NCI-H2171 treated with DMSO at 0.1 percent for 48 hours (cell line): ENCODE measurements around the gene R3HDM1.
"Not testable (repeated sequence)": the region's sequence is repeated elsewhere in the genome, so short reads cannot be mapped to it uniquely, and the experiment has no call there.

Source experiments
- DNase-seq: peaks from one replicate; lab custom pipeline; 2025; lab: John Stamatoyannopoulos, UW

R3HDM1 gene

DNA sequence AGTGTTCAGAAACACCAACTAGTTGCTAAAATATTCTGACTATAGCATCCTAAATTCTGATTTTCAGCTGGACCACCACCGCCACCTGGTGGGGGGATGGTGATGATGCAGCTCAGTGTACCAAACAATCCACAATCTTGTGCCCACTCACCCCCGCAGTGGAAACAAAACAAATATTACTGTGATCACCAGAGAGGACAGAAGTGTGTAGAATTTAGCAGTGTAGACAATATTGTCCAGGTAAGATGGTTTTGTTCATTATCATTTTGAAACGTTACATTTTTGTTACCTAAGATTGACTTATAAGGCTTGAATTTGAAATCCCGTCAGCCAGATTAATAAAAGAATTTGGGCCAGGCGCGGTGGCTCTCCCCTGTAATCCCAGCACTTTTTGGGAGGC, 178.7 kb downstream of the R3HDM1 start:
- DNase-seq: no peak

DNA sequence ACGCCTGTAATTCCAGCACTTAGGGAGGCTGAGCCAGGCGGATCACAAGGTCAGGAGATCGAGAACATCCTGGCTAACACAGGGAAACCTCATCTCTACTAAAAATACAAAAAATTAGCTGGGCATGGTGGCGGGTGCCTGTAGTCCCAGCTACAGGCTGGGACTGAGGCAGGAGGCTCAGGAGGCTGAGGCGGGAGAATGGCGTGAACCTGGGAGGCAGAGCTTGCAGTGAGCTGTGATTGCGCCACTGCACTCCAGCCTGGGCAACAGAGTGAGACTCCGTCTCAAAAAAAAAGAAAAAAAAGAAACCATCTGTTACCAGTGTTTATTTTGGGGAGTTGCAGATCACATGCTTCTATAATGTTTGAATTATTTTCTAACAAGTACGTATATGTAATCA, 183.8 kb downstream of the R3HDM1 start:
- not testable (repeated sequence) for DNase-seq

DNA sequence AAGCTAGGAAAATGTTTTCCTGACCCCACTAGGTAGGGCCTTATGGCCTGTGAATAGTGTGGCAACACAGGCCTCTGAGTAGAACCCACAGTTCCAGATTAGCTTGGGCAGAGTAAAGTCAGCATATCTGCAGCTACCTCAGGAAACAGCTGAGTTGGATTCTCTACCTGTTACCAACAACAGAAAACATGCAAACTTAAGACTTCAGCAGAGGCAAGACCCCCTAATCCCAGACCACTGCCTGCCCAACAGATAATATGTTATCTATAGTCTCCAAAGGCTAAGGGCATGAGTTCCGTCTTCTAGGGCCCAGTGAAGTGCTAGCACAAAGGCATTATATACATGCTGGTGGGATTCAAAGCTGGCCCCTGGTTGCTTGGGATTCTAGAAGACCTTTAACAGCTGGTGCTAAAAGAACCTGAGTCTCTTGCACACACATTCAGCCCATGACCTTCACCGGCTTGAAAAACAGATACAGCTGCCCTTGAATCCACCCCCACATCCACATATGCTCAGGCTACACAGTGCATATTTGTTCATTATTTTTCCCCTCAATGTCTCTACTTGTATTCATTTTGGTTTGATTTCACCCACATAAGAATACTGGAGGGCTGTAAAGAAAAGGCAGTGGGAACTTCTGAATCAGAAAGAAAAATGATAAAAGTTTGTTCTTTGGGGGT, 196.9 kb downstream of the R3HDM1 start:
- DNase-seq: peak; percentile 16

DNA sequence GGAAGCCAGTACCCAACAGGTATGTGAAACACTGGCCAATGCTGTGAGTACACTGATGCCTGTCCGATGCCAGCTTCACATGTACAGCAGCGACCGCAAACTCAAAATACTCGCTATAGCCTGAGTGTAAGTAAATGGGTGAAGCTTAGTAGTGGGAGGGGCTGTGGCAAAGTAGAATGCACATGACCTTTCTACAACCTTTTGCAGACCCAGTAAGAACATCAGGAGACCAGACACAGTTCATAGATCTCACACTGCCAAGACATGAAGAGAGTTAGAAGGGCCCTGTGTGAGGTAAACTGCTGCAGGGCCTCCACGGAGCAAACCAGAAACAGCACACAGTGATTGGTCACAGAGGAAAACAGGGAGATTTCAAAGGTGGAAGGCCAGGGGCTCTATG, 201.3 kb downstream of the R3HDM1 start:
- DNase-seq: no peak

DNA sequence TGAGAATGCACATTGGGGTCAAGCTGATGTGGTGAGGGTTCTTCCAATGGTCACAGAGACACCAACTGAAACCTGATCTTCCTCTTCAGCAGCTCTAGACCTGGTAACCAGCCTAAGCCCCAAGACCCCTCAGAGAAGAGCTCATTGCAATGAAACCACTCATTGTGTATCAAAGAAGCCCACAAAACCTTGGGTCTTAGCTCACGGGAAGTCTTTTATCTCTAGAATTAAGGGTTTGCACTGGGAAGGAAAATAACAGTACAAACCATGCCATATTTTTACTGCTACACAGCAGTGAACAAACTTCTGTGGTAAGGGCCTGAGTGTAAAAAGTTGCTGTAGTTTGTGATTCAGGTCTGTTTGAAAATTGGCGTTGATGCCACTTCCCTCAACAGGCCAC, 201.8 kb downstream of the R3HDM1 start:
- DNase-seq: no peak

DNA sequence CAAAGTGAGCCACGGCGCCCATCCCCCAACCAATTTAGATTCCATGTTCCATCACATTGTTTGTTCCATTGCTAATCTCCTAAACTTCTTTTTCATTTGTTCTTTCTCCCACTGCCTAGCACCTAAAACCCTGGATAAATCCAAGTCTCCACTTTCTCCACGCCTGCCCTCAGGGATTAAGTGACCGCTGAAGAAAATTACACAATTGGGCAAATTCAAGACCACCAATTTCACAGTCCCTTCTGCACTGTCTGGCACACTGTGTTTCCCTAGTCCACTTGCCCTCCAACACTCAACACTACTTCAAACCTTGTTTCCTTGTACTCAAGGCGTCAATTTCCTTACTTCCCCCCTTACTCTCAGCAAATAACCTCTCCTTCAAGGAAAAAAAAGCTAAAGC, 205.3 kb downstream of the R3HDM1 start:
- no peak for DNase-seq

DNA sequence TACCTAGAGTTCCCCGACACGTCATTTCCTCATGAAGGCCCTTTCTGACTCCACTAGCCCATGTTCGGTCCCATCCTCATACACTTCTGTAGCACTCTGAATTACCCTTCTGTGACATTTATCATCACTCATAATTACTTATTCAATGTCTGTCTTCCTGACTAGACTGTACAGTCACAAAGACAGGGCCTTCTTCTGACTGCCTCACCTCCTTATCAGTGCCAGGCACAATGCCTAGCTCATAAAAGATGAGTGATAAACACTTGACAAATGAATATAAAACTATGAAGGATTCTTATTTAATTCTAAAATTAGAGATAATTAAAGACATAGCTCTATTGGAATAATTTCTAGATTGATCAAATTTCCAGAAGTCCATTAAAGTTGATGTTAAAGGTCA, 208.9 kb downstream of the R3HDM1 start:
- no peak for DNase-seq

DNA sequence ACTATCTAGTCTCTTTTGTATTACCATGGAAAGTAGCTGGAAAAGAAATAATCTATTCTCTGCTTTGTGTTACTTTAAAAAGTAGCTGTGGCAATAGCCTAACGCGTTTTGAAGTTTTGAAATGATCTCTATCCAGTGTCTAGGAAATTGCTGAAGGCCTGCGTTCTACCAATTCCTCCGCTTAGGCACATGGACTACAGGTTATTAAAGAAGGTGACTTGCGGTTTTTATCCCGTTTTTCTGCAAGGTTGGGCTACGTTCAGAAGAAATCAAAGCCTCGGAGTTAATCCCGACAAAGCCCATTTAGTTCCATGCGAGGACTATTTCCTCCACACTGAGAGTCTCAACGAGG, 209.7 kb downstream of the R3HDM1 start:
- DNase-seq: no peak

DNA sequence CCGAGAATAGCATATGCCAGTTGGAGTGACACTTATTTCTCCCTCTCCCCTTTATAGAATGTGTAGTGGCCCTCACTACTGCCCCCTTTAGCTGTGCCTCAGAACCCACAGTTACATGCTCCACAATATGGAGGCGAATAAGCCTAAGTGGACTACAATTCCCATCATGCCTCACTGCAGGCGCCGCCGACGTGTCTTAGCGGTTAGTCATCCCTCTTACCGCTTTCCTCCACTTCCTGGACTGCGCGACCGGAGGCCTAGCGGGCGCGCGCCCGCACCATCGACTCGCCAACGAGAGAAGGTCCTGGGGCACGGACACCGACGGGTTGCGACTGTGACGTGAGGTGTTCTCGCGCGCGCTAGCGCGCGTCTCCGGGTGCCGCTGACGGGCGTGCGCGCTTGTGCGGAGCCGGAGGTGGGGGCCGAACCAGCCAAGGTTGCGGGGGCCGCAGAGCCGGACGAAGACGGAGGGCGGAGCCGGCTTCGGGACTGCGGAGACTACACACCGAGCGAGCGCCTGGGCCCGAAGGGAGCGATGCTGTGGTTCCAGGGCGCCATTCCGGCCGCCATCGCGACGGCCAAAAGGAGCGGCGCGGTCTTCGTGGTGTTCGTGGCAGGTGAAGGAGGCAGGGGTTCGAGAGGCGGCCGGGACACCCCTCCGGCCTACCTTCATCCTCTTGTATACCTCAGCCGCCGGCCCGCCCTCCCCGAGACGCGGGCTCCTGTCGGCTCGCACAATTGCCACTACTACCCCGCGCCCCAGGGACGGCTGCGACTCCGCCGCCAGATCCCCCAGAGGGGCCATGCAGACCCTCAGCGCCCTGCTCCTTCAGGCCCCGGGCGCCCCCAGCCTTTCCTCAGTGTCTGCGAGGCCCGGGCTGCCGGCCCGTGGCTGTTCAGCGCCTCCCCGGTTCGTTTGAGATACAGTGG, 210.4 kb downstream of the R3HDM1 start, which contains the start of gene UBXN4:
TSS of gene UBXN4 (plus strand) at position 461 of the 930 bp plus-strand sequence. CDS start at position 536, 75 bp downstream.
- DNase-seq: peak; percentile 99

DNA sequence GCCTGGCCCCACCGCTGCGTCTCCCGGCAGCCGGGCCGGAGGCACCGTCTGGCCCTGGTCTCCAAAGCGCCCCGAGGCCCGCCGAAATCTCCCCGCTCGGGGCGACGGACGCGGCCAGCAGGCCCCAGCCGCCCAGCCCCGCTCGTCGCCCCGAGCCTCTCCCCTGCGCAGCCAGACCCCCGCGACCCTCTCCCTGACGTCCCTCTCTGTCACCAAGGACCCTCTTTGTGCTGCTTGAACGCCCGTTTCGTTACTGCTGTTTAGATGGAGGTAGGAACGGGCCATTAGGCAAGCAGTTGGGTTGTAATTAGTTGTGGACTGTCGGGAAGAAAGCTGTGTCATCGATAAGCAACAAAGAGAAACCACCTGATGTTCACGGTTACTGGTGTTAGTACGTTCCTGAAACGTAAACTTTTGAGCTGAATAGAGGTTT, 211.1 kb downstream of the R3HDM1 start:
- peak; percentile 66 for DNase-seq

DNA sequence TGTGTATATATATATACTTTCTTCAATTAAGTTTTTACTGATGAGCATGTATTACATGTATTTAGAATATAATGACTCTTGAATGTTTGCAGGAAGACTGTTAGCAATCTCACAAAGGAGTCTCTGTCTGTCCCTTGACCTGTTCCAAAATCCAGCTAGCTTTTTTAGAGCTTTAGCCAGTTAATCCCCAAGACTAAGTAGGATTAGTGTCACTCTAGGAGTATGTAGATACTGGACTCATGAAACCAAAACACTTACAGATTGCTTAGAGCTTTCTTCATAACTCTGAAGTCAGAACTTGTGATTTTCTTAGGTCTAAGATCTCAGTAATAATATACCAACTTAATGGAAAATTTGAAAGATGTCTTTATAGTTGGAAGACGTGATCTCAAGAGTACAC, 212.6 kb downstream of the R3HDM1 start:
- no peak for DNase-seq

DNA sequence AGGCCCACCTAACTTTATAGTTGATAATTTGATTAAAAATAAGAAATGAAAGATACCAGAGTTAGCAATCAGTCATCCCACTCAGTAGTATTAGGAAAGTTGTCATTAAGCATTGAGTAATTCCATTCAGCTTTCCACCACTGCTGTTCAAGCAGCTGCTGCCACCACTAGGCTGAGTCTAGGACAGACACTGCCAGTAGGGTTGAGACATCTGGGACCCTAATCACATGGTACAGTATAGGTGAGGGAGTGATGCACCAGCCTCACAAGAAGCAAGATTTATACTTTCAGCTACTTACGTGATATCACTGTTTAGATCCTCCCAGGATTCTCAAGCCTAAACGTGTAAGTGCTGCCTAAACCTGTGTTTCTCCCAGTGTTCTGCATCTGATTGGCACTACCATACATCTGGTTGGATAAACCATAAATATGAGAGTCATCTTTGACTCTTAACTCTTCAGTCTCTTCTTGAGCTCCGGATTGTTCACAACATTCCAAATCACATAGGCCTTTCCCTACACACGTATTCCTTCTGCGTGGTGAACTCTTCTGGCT, 213.6 kb downstream of the R3HDM1 start:
- peak; percentile 49 for DNase-seq

DNA sequence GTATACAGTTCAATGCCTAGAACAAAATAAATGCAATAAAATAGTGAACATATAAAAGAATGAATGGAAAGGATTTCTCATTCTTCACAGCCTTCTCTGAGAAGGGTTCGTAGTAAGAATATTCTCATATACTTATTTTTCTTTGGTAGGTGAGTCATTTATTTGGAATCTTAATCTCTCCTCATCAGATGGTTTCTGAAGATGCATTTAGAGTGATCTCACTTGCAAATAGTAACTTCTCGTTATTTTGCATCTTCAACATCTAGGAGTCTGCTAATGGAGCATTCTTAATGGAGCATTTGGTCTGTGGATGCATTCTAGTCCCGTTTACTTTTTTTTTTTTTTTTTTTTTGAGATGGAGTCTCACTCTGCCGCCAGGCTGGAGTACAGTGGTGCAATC, 214.3 kb downstream of the R3HDM1 start:
- no peak for DNase-seq

DNA sequence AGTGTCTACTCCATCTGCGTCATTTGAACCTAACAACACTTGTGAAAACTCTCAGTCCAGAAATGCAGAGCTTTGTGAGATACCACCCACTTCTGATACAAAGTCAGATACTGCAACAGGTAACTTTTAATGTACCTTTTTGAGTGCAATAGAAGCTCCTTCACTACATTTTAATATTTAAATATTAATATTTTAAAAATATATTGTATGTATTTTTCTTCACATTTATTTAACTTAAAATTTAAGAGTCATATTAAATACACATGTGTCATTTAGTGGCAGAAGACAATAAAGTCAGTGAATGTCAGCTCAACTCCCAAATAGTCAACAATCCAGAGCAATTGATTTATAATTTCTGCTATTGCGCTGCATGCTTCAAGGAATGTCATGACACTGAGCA, 224.3 kb downstream of the R3HDM1 start:
- DNase-seq: no peak

DNA sequence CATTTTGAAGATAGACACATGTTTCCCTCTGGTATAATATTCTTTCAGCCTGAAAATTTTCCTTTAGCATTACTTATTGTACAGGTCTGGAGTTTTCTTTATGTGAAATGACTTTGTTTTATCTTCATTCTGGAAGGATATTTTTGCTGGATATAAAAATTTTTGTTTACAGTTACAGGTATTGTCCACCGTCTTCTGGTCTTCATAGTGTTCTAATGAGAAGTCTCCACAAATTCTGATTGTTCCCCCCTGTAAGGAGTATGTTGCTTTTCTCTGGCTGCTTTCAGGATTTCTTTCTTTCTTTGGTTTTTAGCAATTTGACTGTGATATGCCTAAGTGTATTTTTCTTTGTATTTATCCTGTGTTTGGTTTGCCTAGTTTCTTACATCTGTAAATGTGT, 225.4 kb downstream of the R3HDM1 start:
- no peak for DNase-seq

DNA sequence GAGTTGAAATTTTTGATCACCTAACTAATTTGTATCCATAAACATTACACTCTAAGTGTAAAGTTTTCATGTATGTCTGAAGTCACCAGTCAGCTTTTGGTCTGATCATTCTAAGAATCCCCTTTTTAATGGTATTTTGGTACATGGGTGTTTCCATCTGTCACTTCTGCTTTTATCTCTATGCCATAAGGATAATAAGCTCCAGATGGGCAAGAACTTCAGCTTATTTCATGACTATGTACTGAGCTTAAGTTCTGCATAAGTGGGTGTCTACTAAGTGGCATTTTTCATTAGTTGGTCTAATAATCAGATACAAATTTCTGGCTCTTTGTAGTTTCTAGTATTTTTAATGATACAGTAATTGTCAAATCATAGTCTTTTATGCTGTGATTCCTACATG, 230.7 kb downstream of the R3HDM1 start:
- peak; percentile 24 for DNase-seq

DNA sequence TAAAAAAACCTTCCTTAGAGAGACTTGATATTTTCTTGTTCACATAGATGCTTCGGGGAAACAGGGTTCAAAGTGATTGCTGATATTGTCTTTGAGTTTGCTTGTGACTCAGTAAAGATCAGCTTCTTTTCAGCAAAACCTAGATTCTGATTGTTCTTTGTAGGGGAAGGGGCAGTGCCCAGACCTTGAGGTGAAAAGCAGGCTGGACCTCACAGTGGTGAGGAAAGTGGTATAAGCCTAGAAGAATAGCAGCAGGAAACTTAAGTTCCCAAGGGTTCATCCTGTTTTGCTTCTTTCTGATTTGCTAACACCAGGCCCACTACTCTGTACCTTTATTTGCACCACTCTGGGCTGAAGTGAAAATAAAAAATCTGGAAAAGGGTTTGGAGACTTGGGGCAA, 231.2 kb downstream of the R3HDM1 start:
- no peak for DNase-seq

DNA sequence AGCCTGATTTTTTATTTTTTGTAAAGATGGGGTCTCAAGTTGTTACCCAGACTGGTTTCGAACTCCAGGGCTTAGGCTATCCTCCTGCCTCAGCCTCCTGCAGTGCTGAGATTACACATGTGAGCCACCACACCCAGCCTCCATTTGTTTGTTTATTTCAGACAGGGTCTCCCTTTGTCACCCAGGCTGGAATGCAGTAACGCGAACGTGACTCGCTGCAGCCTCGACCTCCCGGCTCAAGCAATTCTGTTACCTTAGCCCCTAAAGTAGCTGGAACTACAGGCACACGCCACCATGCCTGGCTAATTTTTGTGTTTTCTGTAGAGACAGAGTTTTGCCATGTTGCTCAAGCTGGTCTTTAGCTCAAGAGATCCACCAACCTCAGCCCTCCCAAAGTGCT, 237.6 kb downstream of the R3HDM1 start:
- DNase-seq: no peak

DNA sequence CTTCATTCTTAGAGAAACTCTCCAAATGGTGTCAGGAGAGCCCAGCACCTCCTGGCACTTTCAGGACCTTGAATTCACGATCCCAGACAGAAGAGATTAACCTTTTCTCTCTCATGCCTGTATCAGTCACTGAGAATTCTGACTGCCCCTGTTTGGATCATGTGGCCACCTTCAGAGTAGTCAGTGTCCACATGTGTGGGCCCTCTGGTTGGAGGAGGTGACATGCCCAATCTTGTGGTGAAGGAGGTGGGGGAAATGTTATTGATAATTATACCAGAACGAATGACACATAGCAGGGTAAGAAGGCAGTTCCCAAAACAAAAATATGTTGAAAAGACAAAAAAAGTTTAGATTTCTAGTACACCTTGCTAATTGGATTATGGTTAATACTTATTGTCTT, 242.0 kb downstream of the R3HDM1 start:
- DNase-seq: no peak

DNA sequence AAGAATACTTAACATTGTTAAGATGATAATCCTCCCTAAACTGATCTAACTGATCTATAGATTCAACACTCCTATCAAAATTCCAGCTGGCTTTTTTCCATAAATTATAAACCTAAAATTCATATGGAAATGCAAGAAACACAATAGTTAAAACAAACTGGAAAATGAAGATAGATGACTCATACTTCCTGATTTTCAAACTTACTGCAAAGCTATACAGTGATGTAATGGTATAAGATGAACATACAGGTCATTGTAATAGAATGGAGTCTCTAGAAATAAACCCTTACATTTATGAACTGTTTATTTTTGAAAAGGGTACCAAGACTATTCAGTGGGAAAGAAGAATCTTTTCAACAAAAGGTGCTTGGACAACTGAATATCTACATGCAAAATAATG, 242.6 kb downstream of the R3HDM1 start:
- no peak for DNase-seq
